Stimulated activated CD8-positive, alpha-beta memory T cell treated with anti-CD3 and anti-CD28 coated beads, Interleukin-4, amount 100 ng/mL, for 48 hours (primary cell): Measurements from ENCODE around the gene ZMYND10.

Experiments
- DNase-seq: peaks from one replicate; pipeline ENCODE4 v3.0.0-alpha.2; 2020

ZMYND10 gene

GRCh38 chr3:50342813-50343633 is 2.5 kb downstream of the ZMYND10 start:
- no peak for DNase-seq

DNA sequence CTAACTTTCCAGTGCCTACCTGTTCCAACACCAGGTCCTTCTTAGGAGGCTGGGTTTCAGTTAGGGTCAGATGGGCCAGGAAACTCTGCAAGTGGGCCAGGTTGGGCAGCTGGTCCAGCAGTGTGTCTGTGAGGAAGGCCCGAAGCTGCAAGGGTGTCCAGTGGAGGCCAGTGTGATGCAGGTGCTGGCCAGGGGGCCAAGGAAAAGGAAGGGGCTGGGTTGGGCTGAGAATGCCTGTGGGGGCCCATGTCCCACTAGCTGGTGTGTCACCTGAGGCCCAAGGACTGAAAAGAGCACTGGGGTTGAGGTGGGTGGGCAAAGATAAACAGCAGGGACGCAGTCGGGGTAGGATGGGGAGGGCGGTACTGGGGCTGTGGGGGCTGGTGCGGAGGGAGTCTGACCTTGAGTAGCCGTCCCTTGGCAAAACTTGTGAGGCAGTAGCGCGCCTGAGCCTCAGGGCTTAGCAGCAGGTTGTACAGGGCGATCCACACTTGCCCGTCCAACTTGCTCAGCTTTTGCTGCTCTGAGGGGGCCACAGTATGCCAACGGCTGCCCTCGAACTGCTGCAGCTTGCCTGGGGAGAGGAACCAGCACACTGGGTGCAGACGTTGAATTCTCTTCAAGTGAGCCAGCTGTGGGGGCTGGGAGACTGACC is 3.4 kb downstream of the ZMYND10 start:
- no peak for DNase-seq

DNA sequence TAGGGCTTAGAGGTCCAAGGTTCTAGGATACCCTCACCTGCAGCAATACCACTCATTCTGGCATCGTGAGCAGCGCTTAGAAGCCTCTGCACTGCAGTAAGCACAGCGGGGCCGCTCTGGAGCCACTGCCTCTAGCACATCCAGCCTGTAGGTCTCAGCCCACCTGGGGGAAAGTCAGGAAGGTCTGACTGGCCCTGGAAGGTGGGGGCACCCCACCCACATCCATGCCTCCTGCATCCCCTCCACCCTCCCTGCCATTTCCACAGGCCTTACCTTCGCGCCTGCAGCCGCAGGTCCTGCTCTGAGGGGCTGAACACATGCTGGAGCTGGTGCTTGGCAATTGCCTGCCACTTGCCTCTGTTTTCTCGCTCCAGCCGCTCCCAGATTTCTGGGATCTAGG is 4.0 kb downstream of the ZMYND10 start:
- no peak for DNase-seq

DNA sequence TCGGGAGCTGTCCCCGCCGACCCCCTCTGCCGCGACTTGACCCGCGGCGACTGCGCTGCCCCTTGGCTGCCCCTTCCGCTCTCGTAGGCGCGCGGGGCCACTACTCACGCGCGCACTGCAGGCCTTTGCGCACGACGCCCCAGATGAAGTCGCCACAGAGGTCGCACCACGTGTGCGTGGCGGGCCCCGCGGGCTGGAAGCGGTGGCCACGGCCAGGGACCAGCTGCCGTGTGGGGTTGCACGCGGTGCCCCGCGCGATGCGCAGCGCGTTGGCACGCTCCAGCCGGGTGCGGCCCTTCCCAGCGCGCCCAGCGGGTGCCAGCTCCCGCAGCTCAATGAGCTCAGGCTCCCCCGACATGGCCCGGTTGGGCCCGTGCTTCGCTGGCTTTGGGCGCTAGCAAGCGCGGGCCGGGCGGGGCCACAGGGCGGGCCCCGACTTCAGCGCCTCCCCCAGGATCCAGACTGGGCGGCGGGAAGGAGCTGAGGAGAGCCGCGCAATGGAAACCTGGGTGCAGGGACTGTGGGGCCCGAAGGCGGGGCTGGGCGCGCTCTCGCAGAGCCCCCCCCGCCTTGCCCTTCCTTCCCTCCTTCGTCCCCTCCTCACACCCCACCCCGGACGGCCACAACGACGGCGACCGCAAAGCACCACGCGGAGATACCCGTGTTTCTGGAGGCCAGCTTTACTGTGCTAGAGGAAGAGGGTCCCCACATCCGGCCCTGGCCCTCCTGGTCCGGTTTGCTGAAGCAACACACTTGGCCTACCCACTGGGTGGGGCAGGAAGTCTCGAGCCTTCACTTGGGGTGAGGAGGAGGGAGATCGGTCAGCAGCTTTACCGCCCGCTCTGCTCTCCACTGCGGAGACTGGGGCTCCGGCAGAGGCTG is 4.8 kb downstream of the ZMYND10 start, which contains the start of gene RASSF1:
TSS of gene RASSF1 (minus strand) at position 389 of the 882 bp plus-strand sequence. CDS start at position 358, 31 bp downstream.
- DNase-seq: peak; percentile 82

DNA sequence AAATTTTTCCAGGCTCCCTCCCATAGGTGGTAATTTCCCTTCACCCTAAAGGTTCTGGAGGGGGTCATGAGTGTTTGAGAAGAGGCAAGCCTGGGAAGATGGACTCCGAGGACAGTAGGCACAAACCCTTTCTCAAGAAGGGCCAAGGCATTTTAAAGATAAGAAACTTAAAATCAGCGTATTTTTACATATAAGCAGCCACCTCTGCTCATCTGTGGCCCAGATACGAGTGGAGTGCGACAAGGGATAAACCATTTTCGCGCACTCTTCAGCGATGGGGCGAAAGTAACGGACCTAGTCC is 5.4 kb downstream of the ZMYND10 start:
- DNase-seq: no peak

GRCh38 chr3:50339485-50340146 is 5.9 kb downstream of the ZMYND10 start:
- no peak for DNase-seq

DNA sequence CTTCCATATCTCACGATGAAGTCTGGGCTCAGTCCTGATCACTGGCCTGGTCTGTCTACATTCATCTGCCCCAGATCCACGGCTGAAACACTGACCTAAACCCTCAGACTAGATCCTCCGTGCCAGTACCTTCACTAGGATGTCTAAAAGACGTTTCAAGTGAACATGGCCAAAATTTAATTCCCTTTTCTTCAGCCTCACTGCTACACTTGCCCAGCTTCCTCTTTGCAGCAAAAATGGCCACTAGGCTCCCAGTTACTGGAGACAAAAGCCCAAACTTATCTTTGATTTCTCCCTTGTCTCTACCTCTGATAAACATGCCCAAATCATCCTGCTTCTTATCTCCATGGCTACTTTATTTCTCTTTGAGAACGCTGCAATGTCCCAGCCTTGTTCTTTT is 6.6 kb downstream of the ZMYND10 start:
- DNase-seq: no peak

- peak; percentile 98 for DNase-seq
Measured at GRCh38 chr3:50337175-50337861, 8.2 kb downstream of the ZMYND10 start.

DNA sequence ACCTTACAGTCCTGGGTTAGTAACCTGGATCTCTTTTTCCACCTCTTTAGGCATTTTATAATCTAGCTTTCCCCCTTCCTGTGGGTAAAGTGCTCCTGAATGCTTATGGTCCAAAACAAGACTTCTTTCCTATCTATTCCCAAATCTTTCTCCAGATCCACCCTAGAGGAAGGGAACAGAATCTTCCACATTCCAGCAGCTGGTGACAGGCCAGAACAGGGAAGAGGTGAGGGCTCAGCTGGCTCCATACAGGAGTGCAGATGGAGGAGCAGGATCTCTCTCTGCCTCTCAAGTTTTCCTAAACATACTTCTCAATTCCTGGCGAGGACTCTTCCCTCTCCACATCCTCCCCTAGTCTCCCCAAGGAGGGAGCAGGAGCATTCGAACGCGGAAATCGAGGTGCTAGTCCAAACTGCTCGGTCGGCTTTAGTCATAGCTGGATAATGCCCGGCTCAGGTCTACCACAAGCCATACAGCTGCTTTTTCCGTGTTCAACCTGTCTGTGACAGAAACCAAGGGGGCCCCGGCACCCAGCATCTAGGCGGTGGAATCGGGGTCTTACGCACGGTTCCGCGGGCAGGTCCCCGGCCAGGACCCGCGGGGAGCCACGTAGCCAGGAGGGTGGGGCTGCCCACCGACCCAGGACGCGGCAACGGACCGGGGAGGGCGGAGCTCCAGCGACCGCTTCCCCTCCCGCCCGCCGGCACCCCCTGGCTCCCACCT is 8.9 kb downstream of the ZMYND10 start:
- no peak for DNase-seq

DNA sequence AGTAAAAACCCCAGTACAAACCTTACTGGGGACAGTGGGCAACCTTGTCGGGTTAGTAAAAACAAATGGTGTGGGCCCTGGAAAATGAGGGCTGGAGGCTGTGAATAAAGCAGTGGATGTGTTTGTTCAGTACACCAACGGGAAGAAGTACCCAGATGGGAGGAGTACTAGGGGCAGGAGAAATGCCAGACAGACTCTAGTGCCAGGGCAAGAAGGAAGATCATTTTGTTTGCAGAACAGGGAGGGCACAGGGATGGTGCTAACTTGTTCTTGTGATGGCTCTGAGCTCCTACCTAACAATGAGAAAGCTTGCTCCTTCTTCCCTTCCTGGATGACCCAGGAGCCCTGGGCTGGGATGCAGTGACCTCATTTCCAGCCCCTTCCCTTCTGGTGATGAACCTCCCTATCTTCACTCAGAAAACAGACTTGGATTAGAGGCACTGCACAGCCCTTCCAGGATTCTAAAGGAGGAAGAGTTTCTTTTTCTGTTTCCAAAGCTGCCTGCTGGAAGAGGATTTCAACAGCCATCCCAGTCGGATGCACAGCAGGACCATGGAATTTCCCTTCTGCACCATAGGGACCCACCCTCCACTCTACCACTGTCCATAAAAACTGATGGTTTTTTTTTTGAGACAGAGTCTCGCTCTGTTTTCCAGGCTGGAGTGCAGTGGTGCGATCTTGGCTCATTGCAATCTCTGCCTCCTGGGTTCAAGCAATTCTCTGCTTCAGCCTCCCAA is 11.0 kb downstream of the ZMYND10 start:
- no peak for DNase-seq

- no peak for DNase-seq
Measured at GRCh38 chr3:50333744-50334328, 11.7 kb downstream of the ZMYND10 start.

GRCh38 chr3:50331364-50331907 is 14.1 kb downstream of the ZMYND10 start:
- DNase-seq: no peak

DNA sequence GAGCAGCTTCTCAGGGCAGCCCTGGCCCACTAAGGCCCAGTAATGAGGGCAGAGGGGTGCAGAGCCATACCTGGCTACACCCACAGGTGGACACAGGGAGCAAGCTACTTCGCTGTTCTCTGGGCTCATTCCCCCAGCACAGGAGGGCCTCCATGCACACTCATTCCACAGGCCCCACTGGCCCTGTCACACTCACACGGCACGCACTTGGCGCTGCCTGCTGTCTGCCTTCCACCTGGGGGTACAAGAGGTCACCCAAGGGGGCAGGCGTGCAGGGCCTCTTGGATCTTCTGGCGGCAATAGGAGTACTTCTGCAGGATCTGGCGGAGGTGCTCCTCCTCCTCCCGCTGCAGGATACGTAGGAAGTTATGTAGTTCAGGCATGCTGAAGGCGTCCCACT is 15.2 kb downstream of the ZMYND10 start:
- DNase-seq: no peak

- peak; percentile 97 for DNase-seq
Measured at GRCh38 chr3:50327943-50328691, 17.4 kb downstream of the ZMYND10 start, which contains the start of gene TUSC2. TSS of gene TUSC2 (minus strand) at chr3:50328223. CDS start at chr3:50328099, 124 bp downstream.

DNA sequence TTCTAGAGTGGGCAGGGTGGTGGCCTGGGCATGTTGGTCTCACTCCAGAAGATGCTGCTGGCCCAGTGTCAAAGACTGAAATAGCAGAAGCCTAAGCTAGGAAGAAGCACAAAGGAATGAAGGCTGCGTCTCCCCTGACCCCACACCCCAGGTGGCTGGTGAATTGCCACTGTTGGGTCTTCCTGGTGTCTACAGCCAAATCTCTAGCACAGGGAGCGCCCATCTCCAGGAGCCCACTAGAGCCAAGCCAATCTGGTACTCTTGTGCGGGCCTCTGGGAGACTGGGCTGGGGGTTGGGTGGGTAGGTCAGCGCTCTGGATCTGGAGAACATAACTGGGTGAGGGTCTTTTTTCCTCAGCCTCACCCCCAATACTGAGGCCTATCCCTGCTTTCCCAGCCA is 18.4 kb downstream of the ZMYND10 start:
- DNase-seq: no peak

DNA sequence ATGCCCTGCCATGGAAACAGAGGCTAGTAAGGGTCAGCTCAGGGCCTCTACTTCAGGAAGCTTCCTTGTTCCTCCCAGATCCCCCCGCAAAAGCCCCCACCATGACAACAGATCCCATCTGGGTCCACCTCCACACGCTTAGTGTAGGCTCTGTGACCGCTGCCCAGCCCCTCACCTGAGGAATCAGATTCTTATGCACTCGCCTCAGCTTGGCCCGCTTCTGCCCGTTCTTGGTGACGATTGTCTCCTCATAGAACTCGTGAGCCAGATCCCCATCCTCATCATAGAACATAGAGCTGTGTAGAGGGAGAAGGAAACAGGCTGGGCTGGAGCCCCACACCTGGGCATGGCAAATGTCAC is 19.4 kb downstream of the ZMYND10 start:
- no peak for DNase-seq

- DNase-seq: no peak
Measured at GRCh38 chr3:50325497-50326181, 19.9 kb downstream of the ZMYND10 start.

- no peak for DNase-seq
Measured at GRCh38 chr3:50325113-50325480, 20.4 kb downstream of the ZMYND10 start.
